22Rv1 (cell line): ENCODE measurements around the gene MCOLN1.
"Not testable (repeated sequence)": the region's sequence is repeated elsewhere in the genome, so short reads cannot be mapped to it uniquely, and the experiment has no call there.

ENCODE experiments used
- H3K27ac ChIP-seq: fragments of 450-650 bp; 2 replicates; pipeline ENCODE4 v1.5.1; 2017
- ZFX ChIP-seq: fragments of 450-650 bp; IDR thresholded peaks from 2 replicates; pipeline ENCODE4 v1.6.1; 2017; ENCODE audit warnings: antibody characterized with exemption, borderline replicate concordance
- TF ChIP-seq, protein P1 (sequence below): fragments of 450-650 bp; IDR thresholded peaks from 2 replicates; pipeline ENCODE4 v1.5.1; 2017; ENCODE audit warnings: mild to moderate bottlenecking

MCOLN1 gene

DNA sequence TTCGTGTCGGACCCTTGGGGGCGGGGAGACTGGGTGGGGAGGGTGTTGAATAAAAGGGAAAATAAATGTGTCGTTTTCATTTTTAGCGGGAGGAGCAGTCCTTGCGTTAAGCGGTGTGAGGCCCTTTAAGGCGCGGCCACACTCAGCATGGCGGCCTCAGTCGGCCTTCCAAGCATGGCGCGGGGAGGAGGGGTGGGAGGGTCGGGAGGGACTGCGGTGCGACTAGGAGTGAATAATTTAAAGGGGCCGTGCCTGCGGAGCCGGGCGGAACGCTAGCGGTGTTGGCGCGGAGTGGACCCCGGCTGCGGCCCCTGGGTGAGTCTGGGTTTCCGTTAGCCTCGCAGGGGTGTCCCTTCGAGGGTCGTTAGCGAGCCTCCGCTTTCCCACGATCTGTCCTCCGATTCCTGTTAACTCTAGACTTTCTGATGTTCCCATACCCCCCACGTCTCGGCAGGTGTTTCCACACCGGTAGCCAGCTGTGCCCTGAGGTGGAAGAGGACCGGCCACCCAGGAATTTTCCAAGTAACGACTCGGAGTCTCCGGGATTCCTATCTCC lies 11.6 kb downstream of the MCOLN1 start:
- H3K27ac ChIP-seq: peak overlapping the region; percentile 83

DNA sequence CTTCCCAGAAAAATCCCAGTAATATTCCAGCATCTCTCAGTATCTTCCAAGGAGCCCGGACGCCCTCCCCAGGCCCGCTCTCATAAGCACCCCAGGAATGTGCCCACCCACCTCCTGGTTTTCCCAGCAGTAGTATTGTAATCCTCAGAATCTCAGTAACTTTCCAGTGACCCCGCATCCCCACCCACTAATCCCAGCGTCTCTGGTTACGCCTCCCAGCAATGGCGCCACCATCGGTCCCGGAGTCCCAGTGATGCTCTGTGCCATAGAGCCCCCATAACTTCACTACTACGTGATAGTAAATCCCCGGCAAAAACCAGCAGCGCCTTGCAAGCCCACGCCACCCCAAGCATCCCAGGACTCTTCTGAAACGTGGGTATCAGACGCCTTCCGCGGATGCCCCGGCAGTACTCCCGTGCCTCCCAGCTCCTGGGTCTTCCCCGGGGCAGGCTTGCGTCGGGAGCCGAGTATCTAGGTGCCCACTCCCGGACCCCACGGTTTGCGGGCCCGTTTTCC lies 12.2 kb downstream of the MCOLN1 start:
- no peak for TF ChIP-seq ZFX
- TF ChIP-seq, protein P1, sequence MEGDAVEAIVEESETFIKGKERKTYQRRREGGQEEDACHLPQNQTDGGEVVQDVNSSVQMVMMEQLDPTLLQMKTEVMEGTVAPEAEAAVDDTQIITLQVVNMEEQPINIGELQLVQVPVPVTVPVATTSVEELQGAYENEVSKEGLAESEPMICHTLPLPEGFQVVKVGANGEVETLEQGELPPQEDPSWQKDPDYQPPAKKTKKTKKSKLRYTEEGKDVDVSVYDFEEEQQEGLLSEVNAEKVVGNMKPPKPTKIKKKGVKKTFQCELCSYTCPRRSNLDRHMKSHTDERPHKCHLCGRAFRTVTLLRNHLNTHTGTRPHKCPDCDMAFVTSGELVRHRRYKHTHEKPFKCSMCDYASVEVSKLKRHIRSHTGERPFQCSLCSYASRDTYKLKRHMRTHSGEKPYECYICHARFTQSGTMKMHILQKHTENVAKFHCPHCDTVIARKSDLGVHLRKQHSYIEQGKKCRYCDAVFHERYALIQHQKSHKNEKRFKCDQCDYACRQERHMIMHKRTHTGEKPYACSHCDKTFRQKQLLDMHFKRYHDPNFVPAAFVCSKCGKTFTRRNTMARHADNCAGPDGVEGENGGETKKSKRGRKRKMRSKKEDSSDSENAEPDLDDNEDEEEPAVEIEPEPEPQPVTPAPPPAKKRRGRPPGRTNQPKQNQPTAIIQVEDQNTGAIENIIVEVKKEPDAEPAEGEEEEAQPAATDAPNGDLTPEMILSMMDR: peak; percentile 24
- H3K27ac ChIP-seq: peak overlapping the region; percentile 83

More for the DNA sequence above, 11.6 kb downstream of the MCOLN1 start:
- TF ChIP-seq, protein P1: no peak
- no peak for TF ChIP-seq ZFX

DNA sequence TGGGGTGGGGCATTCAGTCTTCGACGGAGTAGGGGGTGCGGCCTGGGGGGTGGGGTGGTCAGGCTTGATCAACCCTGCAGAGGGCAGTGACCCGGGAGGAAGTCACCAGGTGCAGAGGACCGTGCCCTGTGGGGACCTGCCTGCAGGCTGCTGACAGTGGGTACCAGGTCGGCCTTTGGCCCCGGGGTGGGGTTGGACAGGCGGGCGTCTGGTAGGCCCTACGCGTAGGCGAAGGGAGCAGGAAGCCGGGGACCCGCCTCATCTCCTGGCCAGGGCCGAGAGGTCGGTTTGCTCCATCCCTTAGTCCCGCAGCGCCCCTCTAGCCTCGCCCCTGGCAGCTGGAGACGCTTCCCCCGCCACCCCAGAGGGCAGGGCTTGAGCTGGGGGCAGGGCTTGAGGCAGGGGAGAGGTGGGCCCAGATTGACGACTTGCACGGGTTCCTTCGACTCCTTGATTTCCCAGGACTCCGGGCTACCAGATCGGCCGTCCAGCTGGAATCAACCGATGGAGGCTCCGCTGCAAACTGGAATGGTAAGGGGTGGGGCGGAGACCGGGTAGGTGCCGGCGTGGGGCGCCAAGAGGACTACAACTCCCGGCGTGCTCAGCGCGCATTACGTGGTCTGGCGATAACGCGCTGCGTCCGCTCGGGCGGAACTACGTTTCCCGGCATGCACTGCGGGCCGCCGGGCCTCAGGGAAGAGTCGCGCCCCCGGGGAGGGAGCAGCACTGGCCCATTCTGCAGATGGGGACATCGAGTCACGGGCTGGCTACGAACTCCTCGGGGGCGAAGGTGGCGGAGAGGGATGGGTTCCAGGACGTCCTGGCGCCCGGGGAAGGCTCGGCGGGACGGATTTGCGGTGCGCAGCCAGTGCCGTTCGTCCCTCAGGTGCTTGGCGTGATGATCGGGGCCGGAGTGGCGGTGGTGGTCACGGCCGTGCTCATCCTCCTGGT lies 12.9 kb downstream of the MCOLN1 start, which contains the start of gene PNPLA6:
Gene PNPLA6, plus strand, starts transcription at position 671 of the 951 bp plus-strand sequence. Its CDS starts 72 bp downstream, at position 743.
- H3K27ac ChIP-seq: peak within 1 kb of the TSS; percentile 83
- no peak for TF ChIP-seq ZFX
- TF ChIP-seq, protein P1: no peak

DNA sequence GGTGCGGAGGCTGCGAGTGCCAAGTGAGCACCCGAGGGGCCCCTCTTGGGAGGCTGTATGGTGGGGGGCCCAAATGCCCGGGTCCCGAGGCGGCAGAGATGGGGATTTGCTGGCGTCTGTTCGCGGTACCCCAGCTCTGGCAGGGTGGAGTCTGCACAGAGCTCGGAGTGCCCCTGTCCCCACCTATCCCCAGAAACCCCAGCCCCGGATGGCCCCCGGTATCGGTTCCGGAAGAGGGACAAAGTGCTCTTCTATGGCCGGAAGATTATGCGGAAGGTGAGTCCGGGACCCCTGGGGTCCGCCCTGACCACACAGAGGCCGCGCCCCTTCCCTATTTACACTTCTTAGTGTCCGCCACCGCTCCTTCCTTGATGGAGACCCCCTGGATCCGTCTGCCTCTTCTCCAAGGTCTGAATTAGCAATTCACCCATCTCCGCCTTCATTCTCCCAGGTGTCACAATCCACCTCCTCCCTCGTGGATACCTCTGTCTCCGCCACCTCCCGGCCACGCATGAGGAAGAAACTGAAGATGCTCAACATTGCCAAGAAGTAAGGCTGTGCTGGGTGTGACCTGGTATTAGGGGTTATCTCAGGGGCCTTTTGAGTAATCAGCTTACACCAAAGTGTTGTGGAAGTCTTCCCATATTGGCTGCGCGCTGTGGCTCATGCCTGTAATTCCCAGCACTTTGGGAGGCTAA lies 13.7 kb downstream of the MCOLN1 start:
- H3K27ac ChIP-seq: peak overlapping the region; percentile 83
- no peak for TF ChIP-seq ZFX
- TF ChIP-seq, protein P1: no peak

DNA sequence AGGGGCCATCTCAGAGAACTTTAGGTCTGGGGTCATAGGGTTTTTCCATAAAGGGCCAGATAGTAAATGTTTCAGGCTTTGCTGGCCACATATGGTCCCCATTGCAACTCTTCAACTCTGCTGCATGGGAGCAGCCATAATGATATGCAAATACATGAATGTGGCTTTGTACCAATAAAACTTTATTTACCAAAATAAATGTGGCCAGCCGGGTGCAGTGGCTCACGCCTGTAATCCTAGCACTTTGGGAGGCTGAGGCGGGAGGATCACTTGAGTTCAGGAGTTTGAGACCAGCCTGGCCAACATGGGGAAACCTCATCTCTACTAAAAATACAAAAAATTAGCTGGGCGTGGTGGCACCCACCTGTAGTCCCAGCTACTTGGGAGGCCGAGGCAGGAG lies 16.6 kb downstream of the MCOLN1 start:
- H3K27ac ChIP-seq: not testable (repeated sequence)

DNA sequence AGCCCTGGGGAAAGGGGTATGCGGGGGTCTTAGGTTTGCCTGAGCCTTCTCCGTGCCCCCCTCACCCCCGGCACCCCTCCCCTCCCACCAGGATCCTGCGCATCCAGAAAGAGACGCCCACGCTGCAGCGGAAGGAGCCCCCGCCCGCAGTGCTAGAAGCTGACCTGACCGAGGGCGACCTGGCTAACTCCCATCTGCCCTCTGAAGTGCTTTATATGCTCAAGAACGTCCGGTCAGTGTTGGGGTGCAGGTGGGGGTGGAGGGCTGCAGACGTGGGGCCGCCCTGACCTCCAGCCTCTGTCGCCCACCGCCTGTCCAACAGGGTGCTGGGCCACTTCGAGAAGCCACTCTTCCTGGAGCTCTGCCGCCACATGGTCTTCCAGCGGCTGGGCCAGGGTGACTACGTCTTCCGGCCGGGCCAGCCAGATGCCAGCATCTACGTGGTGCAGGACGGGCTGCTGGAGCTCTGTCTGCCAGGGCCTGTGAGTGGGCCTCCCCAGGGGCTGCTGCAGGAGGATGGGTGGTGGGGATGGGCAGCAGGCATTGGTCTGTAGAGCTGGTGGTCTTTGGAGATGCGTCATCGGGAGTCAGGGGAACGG lies 17.5 kb downstream of the MCOLN1 start:
- TF ChIP-seq ZFX: no peak
- TF ChIP-seq, protein P1: no peak
- H3K27ac ChIP-seq: no peak overlapping the region

DNA sequence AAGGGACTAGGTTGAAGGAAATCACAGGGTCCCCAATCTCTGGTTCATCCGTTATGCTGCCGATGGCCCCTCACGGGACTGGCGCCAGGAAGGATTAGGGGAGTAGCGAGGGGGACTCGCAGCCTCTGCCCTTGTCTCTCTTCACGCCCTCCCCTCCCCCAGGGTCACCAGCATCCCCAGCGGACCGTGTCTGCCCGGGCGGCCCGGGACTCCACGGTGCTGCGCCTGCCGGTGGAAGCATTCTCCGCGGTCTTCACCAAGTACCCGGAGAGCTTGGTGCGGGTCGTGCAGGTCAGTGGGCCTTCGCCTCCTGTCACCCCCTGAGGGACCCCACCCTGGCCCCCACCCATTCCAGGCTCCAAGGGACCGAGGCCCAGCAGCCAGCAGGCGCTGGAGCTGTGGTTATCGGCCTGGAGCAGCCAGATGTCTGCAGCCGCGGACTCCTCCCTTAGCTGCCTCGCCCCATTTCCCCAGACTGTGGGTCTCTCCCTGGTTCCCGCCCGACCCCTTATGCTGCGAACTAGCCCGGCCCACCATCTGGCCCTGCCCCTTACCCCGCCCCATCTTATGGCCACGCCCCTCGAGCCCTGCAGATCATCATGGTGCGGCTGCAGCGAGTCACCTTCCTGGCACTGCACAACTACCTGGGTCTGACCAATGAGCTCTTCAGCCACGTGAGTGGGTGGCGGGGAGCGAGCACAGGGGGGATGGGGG lies 18.5 kb downstream of the MCOLN1 start:
- H3K27ac ChIP-seq: no peak overlapping the region
- TF ChIP-seq ZFX: no peak
- TF ChIP-seq, protein P1: no peak
